SW 1271 (cell line): ENCODE data around the gene DMWD.
A peak's percentile ranks its signal among the peaks of the same experiment; 100 is the strongest.

ENCODE experiments used
- DNase-seq, 2 experiments: peaks; one replicate each; lab custom pipeline; 2025; lab: John Stamatoyannopoulos, UW

The DMWD gene

GRCh38 chr19:45770192-45771101 is 22.2 kb downstream of the DMWD start:
- peak; percentile 92 to 95 for DNase-seq

GRCh38 chr19:45769821-45770191 is 22.8 kb downstream of the DMWD start:
- DNase-seq, result no peak

DNA sequence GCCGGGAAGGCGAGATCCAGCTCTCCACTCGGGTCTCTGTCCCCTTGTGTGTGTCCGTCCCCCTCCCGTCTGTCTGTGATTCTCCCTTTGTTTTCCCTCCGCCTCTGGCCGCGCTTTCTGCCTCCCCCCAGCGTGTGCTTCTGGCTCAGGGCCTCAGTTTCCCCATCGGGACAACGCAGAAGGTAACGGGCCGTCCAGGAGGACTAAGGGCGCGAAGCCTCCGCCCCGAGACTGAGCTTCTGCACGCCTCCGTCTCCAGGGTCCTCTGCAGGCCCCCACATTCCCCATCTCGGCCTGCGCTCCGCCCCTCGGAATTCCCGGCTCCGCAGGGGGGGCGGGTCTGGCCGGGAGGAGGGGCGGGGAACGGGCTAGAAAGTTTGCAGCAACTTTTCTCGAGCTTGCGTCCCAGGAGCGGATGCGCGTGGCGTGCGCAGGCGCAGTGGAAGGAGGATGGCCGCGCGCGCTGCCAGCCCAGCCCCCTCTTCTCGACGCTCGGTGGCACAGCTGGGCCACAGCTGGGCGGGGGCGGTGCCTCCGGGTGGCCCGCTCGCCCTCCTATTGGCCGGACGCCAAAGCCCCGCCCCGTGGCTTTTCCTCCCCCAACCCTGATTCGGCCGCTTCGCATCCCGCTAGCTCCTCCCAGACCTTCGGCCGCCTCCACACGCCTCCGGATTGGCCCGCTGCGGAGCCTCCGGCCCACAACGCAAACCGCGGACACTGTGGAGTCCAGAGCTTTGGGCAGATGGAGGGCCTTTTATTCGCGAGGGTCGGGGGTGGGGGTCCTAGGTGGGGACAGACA is 23.5 kb downstream of the DMWD start, which contains the start of gene SIX5:
SIX5 (minus strand) TSS at position 269 of the 799 bp plus-strand sequence. CDS start 408 bp downstream, outside the sequence.
- DNase-seq, result peak; percentile 86 to 91

DNA sequence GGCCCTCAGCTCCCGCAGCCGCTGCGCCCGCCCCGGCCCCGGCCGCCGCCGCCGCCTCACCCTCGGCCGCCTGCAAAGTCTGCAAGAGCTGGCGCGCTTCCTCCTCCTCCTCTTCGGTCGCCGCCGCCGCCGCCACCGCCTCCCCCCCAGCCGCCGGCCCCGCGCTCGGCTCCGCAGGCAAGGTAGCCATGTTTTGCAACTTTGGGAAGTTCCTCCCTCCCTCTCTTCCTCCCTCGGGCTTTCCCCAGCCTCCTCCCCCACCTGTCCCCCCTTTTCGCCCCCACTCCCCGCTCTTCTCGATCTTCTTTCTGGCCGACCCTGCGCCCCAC is 24.0 kb downstream of the DMWD start:
- DNase-seq, result no peak

- peak in 1 of 2 experiments; percentile 31 for DNase-seq
Measured at GRCh38 chr19:45767881-45768654, 24.6 kb downstream of the DMWD start.

DNA sequence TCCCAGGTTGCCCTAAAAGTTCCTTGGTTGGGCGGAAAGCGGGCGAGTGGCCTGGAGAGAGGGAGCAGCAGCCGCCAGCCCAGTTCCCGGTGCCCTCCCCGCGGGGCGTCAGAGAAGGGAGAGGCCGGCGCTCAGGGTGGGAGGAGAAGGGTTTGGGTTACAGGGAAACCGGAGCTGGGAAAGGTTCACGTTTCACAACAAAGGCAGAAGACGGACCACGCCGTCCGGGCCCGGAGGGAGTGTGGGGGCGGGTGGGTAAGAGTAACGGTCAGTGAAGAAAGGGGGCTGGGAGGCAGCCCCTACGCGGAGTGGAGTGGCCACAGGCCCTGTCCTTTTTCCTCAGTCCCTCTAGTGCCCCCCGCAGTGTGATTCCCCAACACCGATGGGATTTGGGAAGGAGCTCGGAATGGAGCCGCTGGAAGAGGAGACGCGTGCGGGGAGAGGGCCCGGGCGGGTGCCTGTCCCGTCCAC is 25.2 kb downstream of the DMWD start:
- peak in 1 of 2 experiments; percentile 65 for DNase-seq

DNA sequence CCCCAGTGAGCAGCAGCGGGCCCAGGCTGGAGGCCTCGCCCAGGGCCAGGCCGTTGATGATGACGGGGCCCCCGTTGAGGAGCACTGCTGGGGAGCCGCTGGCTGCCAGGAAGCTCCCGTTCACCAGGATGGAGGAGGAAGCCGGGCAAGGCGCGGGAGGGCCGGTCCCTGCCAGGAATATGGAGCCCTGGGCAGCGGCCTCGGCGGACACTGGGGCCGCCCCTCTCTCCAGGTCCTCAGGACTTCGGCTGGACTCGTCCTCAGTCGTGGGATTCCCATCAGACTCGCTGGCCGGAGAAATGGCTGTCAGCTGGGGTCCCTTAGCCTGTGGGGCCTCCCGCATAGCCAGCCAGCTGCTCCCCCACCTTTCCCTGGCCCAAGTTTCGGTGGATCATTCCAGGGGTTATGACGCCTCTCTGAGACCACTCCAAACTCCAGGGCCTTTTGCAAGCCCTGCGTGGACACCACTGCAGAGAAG is 25.7 kb downstream of the DMWD start:
- no peak for DNase-seq

GRCh38 chr19:45766296-45766868 is 26.3 kb downstream of the DMWD start:
- no peak for DNase-seq

DNA sequence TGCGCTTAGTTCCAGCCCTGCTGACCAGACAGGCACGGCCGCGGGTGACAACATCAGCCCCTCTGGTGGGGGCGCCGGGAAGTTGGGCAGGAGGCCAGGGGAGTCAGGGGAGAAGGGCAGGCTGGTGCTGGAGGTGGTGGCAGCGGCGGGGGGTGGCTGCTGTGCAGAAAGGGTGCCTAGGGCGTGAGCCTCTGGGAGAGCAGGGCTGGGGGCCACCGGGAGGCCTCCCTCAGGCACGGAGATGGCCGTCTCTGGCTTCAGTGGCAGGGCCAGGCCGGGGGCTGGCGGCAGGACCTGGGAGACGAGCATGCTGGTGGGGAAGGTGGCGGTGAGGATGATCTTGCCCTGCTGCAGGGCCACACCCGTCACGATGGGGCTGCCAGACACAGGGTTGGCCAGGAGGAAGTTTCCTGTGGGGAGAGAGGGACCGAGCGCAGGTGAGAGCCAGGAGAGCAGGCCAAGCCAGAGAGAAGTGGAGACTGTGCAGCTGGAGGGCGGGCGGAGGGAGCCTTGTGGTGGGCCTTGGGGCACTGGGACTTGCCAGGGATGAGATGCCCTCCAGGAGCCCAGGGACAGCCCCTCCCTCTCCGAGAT is 26.8 kb downstream of the DMWD start:
- DNase-seq, result no peak

DNA sequence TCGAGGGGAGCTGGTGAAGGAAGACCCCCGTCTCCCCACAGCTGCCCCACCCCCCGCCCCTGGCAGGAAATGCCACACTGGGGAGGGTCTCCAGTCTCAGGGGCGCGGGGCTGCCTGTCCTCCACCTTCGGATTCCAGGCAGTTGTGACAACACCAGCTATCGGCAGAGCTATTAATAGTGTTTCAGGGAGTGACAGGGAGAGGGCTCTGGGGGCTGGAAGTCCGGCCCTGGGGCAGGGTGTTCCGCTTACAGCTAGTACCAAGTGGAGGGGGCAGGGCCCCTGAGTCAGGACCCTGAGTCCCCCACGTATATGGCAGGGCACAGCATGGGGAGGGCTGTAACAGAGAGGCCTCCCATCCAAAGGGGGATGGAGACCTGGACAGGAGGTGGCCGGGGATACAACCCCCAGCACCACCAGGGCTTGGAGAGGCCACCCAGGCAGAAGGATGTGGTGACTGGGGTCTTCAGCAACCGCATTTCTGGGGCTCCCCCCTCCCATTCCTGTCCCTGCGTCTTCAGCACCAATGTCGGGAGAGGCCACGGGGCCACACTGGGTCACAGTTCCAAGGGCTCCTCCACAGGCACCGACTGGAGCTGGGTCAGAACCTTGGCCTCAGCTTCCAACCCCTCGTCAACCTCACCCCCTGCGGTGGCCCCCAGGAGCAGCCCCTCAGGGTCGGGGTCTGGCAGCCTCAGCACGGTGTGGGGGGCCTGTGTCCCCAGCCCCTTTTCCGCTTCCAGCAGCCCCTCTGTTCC is 27.5 kb downstream of the DMWD start:
- DNase-seq, result no peak

GRCh38 chr19:45764475-45764874 is 28.2 kb downstream of the DMWD start:
- DNase-seq, result no peak

- no peak for DNase-seq
Measured at GRCh38 chr19:45763691-45764294, 28.9 kb downstream of the DMWD start.

GRCh38 chr19:45762870-45763631 is 29.6 kb downstream of the DMWD start:
- DNase-seq, result no peak

GRCh38 chr19:45761714-45762113 is 30.9 kb downstream of the DMWD start:
- no peak for DNase-seq

- no peak for DNase-seq
Measured at GRCh38 chr19:45758921-45759320, 33.7 kb downstream of the DMWD start.

DNA sequence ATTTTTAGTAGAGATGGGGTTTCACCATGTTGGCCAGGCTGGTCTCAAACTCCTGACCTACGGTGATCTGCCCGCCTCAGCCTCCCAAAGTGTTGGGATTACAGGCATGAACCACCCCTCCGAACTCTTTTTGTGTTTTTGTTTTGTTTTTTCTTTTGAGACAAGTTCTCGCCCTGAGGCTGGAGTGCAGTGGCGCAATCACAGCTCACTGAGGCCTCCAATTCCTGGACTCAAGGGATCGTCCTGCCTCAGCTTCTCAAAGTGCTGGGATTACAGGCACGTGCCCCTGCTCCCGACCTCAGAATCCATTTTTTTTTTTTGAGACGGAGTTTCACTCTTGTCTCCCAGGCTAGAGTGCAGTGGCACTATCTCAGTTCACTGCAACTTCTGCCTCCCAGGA is 35.0 kb downstream of the DMWD start:
- DNase-seq, result no peak

GRCh38 chr19:45754323-45754722 is 38.3 kb downstream of the DMWD start:
- no peak for DNase-seq

GRCh38 chr19:45753548-45753947 is 39.1 kb downstream of the DMWD start:
- no peak for DNase-seq

DNA sequence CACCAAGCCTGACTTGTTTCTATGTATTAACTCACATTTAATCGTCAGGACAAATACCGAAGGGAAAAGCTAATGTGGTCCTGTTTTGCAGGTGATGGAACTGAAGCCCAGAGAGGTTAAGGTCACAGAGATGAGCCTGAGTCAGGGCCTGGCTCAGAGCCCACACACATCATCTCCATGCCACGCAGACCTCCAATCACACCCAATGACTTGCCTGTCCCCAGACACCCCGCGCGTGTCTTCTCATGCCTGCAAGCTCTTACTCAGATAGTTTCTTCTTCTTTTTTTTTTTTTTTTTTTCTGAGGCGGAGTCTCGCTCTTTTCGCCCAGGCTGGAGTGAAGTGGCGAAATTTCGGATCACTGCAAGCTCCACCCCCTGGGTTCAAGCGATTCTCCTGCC is 40.0 kb downstream of the DMWD start:
- DNase-seq, result no peak
